Spleen (tissue), 7 donors: ENCODE data around the gene DIDO1.

Experiments
- CTCF ChIP-seq, 11 experiments: fragments of 200-600 bp in 7 of 11; fragments of 450-650 bp in 4 of 11; sonication (generic) in 4 of 11; IDR thresholded peaks in 8 of 11; conservative IDR thresholded peaks in 3 of 11; 1 replicate in 7 of 11; 2 replicates in 4 of 11; pipeline versions ENCODE4 v1.4.0 to v1.8.0; 2016 to 2021; ENCODE audit warnings: antibody characterized with exemption in 11 of 11, inconsistent platforms in 4 of 11, mild to moderate bottlenecking in 1 of 11
- POLR2A ChIP-seq, 3 donors: fragments of 450-650 bp; IDR thresholded peaks; one replicate each; pipeline ENCODE4 v1.5.1; 2017; ENCODE audit warnings: antibody characterized with exemption in 3 of 3, mild to moderate bottlenecking in 1 of 3
- donor health status: DM: no; HTN: no; CAD: no; lungs with moderate emphysema.
- donor health status: DM: no; HTN: no; CAD: no.
- donor health status: DM: no; HTN: no; CAD: no.

- TF ChIP-seq POLR2A (IDR thresholded peaks at IDR 0.05) (no peak), CTCF (IDR thresholded peaks at IDR 0.05 in 8 of 11, conservative IDR thresholded peaks at IDR 0.05 in 3 of 11) (no peak)
Observed at GRCh38 chr20:62845416-62846160, 80.7 kb downstream of the DIDO1 start.
